Activated CD8-positive, alpha-beta memory T cell treated with anti-CD3 and anti-CD28 coated beads for 48 hours (primary cell): Measurements from ENCODE around the gene ZP4.
"Not testable (repeated sequence)": the region's sequence is repeated elsewhere in the genome, so short reads cannot be mapped to it uniquely, and the experiment has no call there.

Experiments used
- DNase-seq, 3 experiments: peaks; one replicate each; pipeline ENCODE4 v3.0.0-alpha.2; 2020; ENCODE audit warnings: low read depth in 2 of 3, low spot score in 2 of 3

The ZP4 gene

DNA sequence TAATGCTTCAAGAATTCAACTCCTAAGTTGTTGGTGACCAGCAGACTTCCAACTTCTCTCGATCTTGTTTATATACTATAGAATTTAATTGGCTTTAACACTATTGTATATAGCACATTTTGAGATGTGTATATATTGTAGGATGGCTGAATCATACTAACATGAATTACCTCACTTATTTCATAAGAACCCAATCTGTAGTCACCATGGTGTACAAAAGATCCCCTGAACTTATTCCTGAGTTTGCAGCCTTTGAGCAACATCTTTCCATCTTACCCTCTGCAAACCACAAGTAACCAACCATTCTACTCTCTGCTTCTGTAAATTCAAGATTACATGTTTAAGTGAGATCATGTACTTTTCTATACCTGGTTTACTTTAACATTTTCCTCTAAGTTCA lies 12.3 kb downstream of the ZP4 start:
- DNase-seq: no peak

DNA sequence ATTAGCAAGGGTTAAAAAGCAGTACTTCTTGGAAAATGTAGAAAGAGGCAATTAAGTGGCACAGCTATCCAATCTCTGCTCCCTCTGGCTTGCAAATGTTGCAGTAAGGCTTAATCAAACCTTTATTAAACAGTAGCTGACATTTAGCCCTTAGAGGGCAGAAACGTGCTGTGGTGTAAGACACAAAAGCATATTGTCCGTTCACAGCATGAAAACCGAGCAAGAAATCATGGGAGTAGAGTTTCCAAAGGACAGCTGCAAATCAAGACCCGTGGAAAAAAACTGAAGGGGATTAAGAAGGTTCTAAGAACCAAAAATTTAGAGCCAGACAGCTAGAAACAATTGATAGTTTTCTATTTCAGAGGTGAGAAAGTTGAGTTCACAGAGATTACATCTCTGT lies 13.1 kb downstream of the ZP4 start:
- no peak for DNase-seq

DNA sequence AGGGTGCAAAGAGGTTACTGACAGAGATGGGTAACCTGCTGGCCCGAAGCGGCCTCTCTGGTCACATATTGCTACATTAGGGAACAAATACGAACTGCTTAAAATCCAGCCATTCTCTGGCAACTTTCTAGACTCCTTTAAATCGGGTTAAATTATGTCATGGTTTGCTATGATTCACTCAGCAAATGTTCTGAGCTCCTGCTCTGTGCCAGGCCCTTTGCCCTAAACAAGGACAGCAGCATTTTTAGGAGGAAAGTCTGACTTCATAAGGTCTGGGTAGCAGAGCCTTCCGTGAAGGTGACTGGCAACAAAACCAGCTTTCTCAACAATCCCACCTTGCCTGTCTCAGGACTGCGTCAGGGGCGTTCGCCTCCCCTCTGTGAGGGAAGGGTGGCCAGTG lies 15.4 kb downstream of the ZP4 start:
- no peak for DNase-seq

DNA sequence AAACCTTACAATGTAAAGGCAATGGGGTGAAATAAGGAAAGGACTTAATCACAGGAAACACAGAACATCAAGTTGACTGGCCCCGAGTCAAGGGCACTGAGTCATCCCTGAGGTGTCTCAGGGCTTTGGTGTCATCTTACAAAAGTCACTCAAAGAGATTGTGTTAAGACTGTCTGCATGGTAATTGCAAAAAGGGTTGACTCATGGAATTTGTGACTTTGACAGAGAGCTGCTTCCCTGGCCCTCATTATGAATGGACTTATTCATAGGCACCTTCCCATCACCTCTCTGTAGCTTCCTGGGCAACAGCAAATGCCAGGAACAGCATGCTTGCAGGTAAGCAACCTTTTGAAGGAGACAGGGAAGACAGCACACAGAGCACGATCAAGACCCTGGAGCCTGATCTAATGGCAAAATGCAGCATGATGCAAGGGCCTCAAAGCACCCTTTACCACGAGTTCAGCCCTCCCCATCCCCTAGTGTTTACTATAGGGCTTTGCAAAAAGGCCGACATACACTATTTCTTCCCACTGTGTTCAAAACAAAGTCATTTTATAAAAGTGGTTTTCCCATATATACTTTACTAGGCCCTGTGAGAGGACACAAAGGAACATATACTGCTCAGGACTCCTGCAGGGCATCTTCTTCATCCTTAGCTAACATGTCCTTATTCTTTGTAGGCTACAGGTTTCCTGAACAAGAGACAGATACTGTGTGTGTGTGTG lies 17.1 kb downstream of the ZP4 start:
- DNase-seq: no peak

DNA sequence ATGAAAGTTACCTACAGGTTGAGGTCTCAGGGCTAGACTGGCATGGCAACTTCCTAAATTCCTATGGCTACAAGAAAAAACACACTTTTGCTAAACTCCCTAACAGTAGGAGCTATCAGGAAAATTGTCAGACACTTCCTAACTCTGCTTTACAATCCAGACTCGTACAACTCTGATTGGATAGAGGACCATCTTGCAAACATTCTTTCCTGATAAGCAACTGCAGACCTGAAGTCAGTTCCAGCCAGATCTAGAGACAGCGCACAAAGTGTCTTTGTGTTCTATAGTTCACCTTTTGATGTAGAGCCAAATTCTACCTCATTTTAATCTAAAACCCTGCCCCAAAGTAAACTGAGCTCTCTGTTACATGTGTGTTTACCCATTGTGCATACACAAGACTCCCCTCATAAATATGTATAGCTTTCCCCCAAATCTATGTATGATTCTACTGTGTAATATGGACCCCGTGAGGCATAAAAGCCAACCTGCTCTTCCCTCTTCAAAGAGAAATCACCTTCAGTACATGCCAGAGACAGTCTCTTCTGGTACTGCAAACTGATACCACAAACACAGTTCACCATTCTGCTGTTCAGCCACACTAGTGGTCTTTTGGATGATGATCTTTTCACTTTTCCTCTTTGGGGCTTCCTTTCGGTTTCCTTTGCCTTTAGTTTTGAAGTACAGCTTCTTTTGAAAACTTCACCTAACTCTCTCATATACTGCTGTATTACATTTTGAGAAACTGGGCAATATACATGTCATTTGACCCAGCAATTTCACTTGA lies 21.7 kb downstream of the ZP4 start:
- DNase-seq: no peak

DNA sequence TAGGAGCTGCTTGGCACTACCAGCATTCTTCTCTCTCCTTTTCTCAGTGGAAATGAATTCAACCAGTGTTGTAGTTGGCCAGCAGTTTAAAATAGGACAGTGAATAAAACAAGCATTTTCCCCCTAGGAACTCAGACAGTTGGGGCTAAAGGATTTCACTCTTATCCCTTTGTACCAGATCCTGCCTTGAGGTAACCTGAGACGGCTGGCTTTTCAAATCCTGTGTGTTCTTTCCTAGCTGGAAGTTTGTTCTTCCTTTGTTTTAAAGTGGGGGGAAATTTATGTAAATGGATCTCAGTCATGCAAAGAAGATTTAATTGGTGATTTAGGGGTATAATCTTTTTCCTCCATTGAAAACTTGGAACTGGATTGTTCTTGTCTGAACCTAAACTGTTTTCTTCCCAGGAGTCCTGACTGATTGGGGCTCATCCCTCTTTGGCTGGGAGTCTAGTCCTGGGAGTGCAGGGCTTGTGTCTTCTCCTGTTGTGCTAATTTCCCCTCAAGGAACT lies 23.3 kb downstream of the ZP4 start:
- no peak for DNase-seq

DNA sequence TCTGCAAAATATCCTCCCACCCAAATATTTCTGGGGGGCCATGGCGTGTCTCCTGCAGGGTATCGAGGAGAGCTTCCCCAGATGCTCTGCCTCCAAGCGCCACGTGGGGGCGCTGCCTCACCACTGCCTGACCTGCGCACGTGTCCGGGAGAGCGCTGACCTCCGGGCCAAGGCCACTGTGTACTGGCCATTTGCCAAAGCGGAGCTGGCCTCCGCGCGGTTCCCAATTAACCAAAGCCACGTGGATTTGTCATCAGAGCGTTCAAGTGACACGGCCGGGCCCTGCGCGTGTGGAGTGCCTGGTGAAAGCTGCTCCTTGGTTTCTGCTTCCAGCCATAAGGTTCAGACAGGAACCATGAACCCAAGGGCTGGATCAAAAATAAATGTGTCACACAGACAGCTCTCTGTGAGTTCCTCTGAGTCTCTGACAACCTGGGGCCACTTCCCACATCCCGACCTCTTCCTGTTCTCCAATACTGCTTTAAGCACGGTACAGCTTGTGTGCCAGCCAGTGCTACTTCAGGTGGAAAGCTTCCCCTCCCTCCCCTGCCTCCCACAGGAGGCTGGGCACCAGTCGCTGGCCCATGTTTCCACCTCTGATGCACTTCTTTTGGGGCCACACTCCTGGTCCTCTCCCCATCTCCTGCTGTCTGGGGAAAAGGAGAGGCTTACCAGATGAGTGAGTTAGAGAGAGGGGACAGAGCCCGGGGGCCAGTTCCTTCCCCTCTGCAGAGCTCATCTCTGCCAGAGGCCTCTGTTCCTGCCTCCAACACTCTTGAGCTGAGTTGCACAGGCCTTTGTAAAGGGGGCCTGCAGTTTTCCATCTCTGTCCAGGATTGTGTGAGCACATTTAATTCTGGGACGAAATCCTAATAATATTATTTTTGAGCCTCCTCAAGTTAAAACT lies 26.1 kb downstream of the ZP4 start:
- peak in 1 of 3 experiments; percentile 10 for DNase-seq

DNA sequence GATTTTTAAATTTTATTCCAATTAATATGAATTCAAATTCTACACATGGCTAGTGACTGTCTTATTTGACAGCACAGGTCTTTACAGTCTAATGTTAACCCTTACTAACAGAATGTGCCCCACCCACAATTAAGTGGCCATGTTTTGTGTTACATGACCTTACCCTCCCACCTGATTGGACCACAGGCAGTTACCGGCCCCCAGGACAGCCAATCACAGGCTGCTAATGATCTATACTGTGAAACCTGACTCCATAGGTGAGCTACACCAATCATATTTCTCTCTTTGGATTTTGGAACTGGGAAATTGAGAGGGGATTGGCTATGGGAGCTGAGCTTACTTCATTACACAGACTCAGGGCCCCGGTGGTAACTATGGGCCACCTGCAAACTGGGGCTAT lies 27.5 kb downstream of the ZP4 start:
- no peak for DNase-seq

DNA sequence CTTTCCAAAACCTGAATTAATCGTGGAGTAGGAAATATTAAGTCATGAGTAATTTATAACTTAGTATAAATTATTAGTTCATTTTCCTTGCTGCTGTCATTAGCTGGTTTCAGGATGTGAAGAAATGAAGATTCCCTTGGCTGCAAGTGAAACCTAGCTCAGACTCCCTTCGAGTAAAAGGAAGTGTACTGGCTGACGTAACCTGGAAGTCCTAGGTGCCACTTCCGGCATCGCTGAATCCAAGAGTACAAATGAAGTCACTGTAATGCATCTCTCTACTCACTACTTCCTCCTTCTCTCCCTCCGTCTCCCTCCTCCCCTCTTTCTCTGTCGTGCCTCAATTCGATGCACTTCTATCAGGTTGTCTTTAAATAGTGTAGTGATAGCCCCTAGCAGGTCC lies 28.8 kb downstream of the ZP4 start:
- no peak for DNase-seq

DNA sequence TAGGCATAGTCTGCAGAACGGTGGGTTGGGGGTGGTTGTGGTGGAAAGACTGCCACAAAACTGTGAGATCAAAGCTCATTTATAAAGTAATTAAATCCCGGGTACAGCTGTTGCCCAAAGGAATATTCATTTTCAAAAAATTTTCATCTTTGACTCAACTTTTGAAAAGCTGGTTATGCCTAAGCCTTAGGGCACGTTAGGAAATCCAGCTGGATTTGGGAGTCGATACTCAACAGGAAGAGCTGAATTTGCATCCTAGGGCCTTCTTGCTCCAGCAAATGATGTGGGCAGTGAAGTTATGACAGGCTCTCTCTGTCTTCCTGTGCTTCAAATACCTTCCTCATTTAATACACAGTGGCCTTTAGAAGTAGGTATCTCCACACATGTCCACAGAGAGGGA lies 31.7 kb downstream of the ZP4 start:
- DNase-seq: no peak

DNA sequence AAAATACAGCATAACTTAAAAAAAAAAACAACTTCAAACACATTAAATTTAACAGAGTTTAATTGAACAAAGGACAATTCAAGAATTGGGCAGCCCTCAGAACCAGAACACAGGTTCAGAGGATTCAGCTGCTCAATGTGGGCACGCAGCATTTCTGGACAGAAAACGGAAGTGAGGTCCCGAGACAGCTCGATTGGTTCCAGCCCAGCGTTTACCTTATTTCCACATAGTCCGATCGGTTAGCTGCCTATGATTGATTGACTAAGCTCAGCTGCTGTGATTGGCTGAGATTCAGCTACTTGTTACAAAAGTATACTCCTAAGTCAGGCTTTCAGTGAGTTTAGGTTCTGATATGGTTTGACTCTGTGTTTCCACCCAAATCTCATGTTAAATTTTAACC lies 33.3 kb downstream of the ZP4 start:
- DNase-seq: no peak

DNA sequence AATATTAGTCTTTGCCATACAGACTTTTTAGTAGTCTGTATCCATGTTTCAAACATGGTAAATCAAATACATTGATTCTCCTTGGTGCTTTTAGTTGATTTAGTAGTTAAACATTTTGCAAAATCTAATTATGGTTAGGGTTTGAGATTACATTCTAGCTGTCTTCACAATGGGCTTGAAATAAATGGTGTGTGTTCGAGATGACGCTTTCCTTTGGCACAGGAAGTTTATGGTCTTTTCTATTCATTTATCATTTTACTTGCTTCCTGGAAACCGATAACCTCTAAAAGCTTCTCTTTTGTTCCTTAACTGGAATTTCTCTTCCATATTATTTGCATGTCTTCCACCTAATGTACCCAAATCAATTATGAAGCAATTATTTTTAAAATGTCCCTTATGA lies 38.4 kb downstream of the ZP4 start:
- DNase-seq: no peak

DNA sequence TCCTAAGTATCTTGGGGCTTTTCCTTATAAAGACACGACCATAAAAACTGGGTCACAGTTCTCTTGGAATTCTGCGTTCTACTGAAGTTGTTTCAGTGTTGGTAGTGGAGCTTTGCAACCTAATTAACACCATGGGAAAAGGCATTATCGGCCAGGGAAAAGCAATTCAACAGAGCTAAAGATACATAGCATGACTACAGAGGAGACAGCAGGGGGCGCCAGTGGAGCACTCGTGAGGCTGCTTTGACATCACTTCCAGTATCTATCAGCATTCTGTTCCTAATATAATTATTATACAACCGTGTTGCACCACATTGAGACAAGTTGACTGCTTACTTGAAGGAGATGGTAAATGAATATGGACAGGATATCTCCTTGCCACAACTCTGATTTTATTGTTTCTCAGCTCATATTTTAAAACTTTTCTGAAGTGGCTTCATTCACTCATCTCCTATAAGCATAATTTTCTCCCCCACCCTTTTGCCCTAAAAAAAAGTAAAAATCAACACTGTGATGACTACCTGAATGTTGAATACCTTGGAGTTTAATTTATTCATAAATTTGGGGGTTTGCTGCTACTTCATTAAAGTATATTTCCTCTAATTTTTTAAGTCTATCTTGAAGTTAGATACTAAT lies 39.4 kb downstream of the ZP4 start:
- no peak for DNase-seq

DNA sequence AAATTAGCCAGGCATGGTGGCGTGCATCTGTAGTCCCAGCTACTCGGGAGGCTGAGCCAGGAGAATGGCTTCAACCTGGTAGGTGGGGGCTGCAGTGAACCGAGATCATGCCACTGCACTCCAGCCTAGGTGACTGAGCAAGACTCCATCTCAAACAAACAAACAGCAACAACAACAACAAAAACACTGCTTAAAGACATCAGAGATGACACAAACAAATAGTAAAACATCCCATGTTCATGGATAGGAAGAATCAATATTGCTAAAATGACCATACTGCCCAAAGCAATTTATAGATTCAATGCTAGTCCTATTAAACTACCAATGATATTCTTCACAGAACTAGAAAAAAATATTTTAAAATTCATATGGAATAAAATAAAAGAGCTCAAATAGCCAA lies 47.2 kb downstream of the ZP4 start:
- DNase-seq: not testable (repeated sequence)

DNA sequence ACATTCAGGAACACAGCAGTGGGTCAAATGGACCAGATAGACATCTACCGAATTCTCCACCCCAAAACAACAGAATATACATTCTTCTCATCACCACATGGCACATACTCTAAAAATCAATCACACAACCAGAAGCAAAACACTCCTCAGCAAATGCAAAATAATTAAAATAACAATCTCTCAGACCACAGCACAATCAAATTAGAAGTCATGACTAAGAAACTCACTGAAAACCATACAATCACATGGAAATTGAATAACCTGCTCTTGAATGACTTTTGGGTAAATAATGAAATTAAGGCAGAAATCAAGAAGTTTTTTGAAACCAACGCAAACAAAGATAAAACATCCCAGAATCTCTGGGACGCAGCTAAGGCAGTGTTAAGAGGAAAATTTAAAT lies 49.2 kb downstream of the ZP4 start:
- DNase-seq: no peak

DNA sequence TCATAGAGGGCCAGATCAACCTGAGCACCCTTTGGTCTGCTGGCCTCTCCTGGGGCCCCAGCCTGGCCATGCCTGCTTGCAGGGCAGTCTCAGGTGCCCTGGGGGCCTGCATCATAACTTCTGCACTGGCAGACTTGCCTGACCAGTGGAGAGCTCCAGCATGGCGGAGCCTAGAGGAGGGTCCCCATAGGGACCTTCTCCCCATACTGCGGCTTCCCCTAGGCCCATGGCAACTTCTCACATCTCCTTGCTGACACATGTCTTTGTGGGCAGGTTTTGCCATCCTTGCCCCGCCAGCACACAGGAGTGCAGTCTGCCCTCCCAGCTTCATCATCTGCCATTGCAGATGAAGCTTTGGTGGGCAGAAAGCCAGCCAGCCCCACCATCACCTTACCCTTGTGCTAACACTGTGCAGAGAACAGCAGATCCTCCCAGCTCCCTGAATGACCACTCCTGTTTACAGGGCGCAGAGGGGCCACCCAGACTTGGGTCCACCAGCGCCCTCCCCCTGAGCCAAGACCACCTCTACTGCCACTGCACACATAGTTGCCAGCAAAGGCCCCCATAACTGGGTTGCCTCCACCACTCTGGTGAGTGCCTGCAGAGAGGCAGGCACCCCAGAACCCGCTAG lies 51.7 kb downstream of the ZP4 start:
- DNase-seq: no peak

DNA sequence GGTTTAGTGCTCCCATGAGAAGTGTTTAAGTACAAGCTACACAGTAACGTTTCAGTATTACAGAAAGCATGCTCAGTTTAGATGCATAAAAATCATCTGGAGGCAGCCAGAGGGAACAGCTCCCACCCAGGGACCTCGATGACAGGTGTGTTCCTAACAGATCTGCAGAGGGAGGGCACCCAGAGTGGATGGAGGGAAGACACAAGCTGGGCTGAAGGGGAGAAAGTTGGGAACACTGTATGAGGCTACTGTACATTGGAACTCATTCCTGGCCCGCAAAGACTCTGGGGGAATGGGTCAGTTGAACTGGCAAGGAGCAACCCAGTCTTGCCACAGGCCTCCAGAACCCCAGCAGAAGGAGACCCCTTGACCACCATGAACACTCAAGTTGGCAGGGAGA lies 52.4 kb downstream of the ZP4 start:
- DNase-seq: no peak

DNA sequence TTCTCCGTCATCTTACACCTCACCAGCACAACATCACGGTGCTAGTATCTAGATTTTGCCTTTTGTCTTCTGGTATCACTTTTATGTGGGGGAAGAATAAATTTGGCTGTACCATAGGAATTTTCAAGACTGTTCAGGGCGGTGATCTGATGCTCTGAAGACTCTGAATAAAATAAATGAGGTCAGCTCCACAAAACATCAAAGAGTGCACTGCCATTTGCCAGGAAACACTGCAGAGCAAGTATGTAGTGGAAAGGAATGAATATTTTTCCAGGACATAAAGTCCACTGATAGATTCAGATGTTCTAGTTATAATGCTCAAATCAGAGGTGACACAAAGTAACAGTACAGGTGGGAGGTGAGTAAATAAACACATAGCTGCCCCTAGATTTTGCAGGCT lies 56.3 kb downstream of the ZP4 start:
- no peak for DNase-seq

DNA sequence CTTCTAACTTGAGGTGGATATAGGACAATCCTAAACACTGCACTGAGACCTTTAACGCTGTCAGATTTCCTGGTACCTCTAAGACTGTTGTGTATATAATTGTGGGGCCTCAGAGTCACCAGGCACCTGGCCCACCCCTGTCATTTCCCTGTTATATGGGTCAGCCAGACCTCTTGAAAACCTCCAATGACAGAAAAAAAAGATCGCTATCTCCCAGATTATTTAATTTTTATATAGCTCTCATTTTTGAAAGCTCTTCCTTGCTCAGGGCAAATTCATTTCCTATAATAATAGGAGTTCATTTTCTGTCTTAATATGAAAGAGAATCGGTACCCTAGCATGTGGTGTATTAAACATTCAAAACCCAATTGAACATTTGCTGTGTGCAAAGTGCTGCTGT lies 56.7 kb downstream of the ZP4 start:
- no peak for DNase-seq

DNA sequence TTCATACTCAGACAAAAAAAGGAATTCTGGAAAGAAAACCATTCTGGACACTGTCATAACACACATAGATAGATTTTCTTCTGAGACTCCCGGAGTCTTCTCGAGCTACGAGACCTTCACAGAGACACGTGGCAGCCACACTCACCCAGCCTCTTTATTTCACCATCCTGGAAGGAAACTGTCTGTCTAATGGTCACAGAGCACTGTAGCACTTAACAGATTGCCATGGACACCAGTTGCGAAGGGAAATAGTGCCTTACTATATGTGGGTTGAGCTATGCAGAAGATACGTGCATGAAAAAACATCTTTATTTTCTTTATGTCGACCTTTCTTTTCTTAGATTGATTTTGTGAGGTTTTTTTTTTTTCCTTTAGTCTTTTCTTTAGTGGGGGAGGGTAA lies 57.9 kb downstream of the ZP4 start:
- DNase-seq: no peak
